Mucosa of descending colon (tissue), 3 donors: Measurements from ENCODE around the gene CELF2. TPM values are rescaled to one million over a fixed set of nuclear protein-coding genes. Genes with fewer than 3 reads are reported as not detected.

Experiments used
- ATAC-seq: fragments of 200-7000 bp; cut with Tn5 transposase; one replicate; pipeline ENCODE4 v1.9.1; 2020; ENCODE audit warnings: mild to moderate bottlenecking, moderate library complexity
- DNase-seq, 3 donors: peaks; one replicate each; pipeline ENCODE4 v3.0.0-alpha.2; 2020
- H3K36me3 ChIP-seq: fragments of 200-600 bp; one replicate; pipeline ENCODE4 v1.8.0; 2021; ENCODE audit warnings: low read depth, mild to moderate bottlenecking
- H3K4me1 ChIP-seq: fragments of 200-600 bp; one replicate; pipeline ENCODE4 v1.8.0; 2021; ENCODE audit warnings: low read depth, mild to moderate bottlenecking
- H3K4me3 ChIP-seq: fragments of 200-600 bp; one replicate; pipeline ENCODE4 v1.8.0; 2021; ENCODE audit warnings: mild to moderate bottlenecking
- H3K9me3 ChIP-seq: fragments of 200-600 bp; one replicate; pipeline ENCODE4 v1.8.0; 2021; ENCODE audit warnings: mild to moderate bottlenecking
- intact Hi-C, 2 donors: fragments of 100-400 bp; cut with DNase I in 1 of 2; cut with micrococcal nuclease in 1 of 2; formaldehyde crosslinking; loops; one replicate each; pipeline versions ENCODE4 v1.11.0 to v1.11.1; 2022; cut with DNase I, micrococcal nuclease
- total RNA-seq, 3 donors: library from RNA; stranded (reverse); fragmentation: NEBNext Ultra II Directional in 2 of 3; extraction: Animal tissue kit (Norgen Biotek cat#: 25700) in 2 of 3; gene quantifications; one replicate each; pipeline versions ENCODE4 v1.2.1 to v1.2.4, GENCODE V29; 2021 to 2023
- TF ChIP-seq, protein P1 (sequence below): fragments of 200-600 bp; IDR thresholded peaks from one replicate; pipeline ENCODE4 v1.8.0; 2022; ENCODE audit warnings: antibody characterized with exemption, mild to moderate bottlenecking
- donor health status: DM: no; HTN: no; CAD: no; lungs with moderate emphysema.
- donor health status: DM: no; HTN: no; CAD: no.
- donor health status: DM: no; HTN: yes; CAD: no.

The CELF2 gene
- total RNA-seq, 3 donors from 2014 or later = 31.4 to 56.5 (median 36.1) TPM

GRCh38 chr10:11011436-11011835, 6.2 kb upstream of the CELF2 start:
- TF ChIP-seq, protein P1, sequence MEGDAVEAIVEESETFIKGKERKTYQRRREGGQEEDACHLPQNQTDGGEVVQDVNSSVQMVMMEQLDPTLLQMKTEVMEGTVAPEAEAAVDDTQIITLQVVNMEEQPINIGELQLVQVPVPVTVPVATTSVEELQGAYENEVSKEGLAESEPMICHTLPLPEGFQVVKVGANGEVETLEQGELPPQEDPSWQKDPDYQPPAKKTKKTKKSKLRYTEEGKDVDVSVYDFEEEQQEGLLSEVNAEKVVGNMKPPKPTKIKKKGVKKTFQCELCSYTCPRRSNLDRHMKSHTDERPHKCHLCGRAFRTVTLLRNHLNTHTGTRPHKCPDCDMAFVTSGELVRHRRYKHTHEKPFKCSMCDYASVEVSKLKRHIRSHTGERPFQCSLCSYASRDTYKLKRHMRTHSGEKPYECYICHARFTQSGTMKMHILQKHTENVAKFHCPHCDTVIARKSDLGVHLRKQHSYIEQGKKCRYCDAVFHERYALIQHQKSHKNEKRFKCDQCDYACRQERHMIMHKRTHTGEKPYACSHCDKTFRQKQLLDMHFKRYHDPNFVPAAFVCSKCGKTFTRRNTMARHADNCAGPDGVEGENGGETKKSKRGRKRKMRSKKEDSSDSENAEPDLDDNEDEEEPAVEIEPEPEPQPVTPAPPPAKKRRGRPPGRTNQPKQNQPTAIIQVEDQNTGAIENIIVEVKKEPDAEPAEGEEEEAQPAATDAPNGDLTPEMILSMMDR = no peak
- intact Hi-C loops = no loop called here
- ATAC-seq = no peak

GRCh38 chr10:11011984-11012383, 5.7 kb upstream of the CELF2 start:
- Histone ChIP-seq H3K36me3 (no peaks in the 10 kb centered on the region), H3K4me1 (no peaks in the 10 kb centered on the region), H3K4me3 (no peak overlapping the region), H3K9me3 (no peaks in the 10 kb centered on the region)
- TF ChIP-seq, protein P1 = no peak
- intact Hi-C loops = no loop called here
- DNase-seq = no peak
- ATAC-seq = no peak

More at GRCh38 chr10:11011436-11011835, 6.2 kb upstream of the CELF2 start:
- H3K9me3 ChIP-seq = no peaks in the 10 kb centered on the region
- H3K4me1 ChIP-seq = no peaks in the 10 kb centered on the region
- no peaks in the 10 kb centered on the region for H3K36me3 ChIP-seq
- no peak overlapping the region for H3K4me3 ChIP-seq
- no peak for DNase-seq

- intact Hi-C loops = no loop called here
- Histone ChIP-seq H3K9me3 (no peaks in the 10 kb centered on the region), H3K4me1 (no peaks in the 10 kb centered on the region), H3K36me3 (no peaks in the 10 kb centered on the region), H3K4me3 (no peak overlapping the region)
- TF ChIP-seq, protein P1 = no peak
- ATAC-seq (no peak), DNase-seq (no peak)
Observed at GRCh38 chr10:11012421-11013295, 5.0 kb upstream of the CELF2 start.

GRCh38 chr10:11013836-11014235, 3.8 kb upstream of the CELF2 start:
- H3K36me3 ChIP-seq = no peaks in the 10 kb centered on the region
- H3K4me1 ChIP-seq = peaks cover under 1% of the 10 kb centered on the region
- H3K4me3 ChIP-seq = no peak overlapping the region
- ATAC-seq = no peak
- intact Hi-C loops = no loop called here
- no peak for DNase-seq
- no peaks in the 10 kb centered on the region for H3K9me3 ChIP-seq
- TF ChIP-seq, protein P1 = no peak

- H3K4me3 ChIP-seq = no peak overlapping the region
- intact Hi-C loops = no loop called here
- H3K36me3 ChIP-seq = no peaks in the 10 kb centered on the region
- DNase-seq (peak; percentile 60 to 68 (median 66)), ATAC-seq (peak; percentile 61)
- no peaks in the 10 kb centered on the region for H3K9me3 ChIP-seq
- TF ChIP-seq, protein P1 = no peak
- H3K4me1 ChIP-seq = peaks cover 11% of the 10 kb centered on the region
Observed at GRCh38 chr10:11014671-11015445, 2.8 kb upstream of the CELF2 start.
